HG03066 (cell line): ENCODE results near the gene ST3GAL6.

ENCODE experiments used
- ATAC-seq: cut with Tn5 transposase; IDR thresholded peaks from one replicate; pipeline ENCODE4 v1.9.1; 2021; ENCODE audit warnings: low read depth; ENCODE audit not compliant: unreplicated experiment

The ST3GAL6 gene

DNA sequence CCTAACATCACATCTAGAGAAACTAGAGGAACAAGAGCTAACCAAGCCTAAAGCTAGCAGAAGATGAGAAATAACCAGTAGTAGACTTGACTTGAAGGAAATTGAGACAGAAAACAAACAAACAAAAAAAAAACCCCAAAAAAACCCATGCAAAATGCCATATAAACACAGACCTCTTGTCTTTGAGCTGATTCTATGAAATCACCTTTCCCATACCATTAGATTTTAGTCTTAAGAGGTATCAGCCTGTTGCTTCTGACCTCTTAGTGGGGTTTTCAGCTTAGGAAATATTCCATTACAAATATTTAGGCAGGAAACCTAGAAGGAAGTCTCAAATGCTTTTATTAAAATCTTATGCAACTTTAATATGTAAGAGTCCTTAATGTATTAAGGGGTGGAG is 23.9 kb upstream of the ST3GAL6 start:
- no peak for ATAC-seq

DNA sequence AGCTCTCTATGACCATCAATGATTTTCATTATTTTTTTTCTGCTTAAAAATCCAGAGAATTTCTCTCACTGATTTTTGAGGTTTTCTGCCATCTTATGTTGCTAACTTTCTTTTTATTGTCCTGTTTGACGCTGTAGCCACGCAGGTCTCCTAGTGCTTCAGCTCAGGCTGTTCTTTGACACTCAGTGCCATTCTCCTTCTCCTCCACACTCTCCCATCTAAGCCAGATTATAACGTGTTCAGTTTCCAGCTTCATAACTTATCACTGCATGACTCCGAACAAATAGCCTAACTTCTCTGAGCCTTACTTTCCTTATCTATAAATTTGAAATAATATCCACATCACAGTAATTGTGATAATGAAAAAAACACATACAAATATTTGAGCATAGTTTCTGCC is 22.8 kb upstream of the ST3GAL6 start:
- ATAC-seq, result no peak

DNA sequence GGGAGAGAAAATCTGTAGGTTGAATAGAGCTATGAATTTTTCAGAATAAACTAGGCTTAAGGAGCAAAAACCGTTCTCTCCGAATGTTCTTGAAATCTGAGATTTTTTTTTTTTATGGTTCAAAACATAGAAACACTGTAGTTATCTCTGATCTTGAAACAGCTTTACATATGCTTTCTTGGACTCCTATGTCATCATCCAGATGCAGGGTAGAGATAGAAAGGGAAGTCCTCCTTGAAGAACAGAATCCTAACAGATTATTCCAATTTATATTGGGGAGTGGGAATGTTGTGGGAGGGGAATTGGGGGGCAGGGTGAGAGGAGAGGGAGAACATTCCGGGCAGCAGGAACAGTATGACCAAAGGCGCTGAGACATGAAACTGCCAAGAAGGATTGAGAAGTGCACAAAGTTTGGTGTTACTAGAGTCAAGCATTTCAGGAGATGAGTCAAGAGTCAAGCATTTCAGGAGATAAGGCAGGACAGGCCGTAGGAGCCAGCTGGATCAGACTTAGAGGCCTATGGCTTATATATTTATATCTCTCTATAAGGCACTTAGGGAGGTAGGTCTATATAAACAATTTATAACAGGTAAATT is 21.9 kb upstream of the ST3GAL6 start:
- ATAC-seq, result no peak

DNA sequence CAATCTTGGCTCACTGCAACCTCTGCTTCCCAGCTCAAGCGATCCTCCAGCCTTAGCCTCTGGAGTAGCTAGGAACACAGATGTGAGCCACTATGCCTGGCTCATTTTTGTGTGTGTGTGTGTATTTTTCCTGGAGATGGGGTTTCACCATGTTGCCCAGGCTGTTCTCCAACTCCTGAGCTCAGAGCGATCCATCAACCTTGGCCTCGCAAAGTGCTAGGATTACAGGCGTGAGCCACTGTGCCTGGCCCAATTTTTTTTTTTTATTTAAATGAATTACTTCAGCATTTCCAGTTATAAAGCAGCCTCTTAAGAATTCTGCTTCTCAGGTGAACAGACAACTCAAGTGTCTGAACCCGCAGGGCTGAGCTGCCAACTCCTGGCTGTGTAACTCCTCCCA is 20.1 kb upstream of the ST3GAL6 start:
- no peak for ATAC-seq

DNA sequence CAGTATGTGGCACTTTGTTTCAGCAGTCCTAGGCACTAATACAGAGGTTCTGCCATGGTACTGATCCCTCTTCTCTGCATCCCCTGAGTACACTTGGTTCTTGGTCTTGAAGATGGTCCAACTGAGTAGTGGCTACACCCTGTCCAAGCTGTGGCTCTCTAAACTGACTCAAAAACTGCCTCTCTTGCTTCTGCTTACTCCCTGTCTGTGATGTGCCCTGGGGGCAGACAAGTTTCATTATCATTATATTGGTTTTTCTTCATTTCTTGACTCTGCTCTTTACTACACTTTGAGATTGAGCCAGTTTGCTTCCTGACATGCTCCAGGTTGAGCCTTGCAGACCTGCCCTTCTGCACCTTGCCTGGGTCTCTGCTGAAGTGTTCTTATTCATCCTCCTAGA is 18.9 kb upstream of the ST3GAL6 start:
- ATAC-seq, result no peak

DNA sequence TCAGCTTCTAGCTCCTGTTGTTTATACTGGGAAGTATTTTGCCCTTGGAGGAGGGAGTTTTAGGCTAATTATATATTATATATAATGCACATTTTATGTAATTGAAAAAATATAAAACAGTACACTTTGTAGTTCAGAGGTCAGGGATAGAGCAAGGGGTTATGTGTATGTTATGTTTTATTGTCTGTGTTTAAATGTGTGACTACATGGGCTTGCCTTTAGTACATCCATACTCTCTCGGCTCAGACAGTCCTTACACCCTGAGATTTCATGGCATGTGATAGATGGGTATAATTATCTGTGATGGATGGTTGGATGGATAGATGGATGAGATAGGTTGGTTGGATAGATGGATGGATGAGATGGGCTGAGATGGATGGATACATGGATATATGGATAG is 17.4 kb upstream of the ST3GAL6 start:
- no peak for ATAC-seq

DNA sequence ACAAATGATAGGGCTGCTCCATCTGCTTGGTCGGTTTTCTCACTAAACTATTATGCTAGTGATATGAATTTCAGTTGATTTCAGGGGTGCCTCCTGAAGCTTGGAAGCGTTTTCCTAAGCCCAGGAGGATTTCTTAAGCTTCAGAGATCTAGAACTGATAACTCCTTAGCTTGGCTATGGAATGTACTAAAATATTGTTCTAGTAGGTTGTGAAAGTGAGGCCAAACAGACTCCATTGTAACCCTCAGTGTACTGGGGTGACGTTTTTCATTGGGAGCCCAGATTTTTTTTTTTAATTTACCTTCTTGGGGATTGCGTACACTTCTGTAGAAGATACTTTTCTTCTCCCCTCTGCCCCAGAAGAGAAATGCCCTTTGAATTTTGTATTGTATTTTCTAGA is 17.0 kb upstream of the ST3GAL6 start:
- ATAC-seq, result no peak

DNA sequence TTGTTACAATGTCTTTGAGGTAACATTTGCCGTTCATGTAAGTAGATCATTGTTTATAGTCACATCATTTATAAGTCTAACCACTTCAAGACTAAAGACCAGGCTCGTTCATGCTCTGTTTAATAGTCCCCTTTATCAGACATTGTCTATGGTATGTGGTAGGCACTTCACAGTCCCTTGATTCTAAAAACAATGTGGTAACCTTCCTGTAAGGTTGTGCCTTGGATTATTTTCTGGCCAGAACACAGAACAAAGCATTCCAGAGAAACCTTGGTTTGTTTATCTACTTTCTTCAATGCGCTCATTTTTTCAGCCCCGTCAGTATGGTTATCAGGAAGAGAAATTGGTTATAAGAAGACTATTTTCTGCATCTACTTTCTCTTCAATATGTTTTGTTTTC is 16.3 kb upstream of the ST3GAL6 start:
- ATAC-seq, result no peak

DNA sequence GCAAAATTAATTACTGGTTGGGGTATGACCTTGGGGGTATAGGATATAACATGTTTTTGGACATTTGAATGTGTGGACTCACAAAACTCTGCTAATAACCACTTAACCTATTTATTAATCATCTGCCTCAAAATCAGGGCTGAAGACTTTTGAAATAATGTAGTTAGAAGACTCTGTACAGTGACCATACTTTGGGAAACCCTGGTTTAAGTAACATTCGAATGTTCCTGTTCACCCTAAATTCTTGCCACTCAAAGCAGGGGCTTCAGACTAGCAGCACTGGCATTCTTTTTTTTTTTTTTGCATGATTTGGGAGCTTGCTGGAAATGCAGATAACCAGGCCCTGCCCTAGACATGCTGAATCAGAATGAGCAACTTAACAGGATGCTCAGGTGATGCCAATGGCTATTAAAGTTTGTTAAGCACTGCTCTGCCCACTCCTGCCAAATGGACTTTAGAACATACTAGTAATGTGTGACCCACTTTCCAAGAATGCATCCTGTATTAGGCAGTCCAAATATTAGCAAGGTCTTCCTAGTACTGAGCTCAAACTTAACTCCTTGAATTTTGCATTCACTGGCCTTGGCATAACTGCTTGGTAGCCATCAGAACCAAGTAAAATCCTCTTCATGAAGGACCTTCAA is 12.7 kb upstream of the ST3GAL6 start:
- ATAC-seq, result no peak

DNA sequence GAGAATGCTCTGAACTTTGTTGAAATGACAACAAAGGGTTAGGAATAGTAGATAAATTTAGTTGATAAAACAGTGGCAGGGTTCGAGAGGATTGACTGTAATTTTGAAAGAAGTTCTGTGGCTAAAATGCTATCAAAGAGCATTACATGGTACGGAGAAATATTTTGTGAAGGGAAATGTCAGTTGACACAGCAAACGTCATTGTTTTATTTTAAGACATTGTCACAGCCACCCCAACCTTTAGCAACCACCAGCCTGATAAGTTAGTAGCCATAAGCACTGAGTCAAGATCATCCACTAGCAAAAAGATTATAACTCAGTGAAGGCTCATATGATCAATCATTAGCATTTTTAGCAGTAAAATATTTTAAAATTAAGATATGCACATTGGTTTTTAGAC is 8.7 kb upstream of the ST3GAL6 start:
- no peak for ATAC-seq

DNA sequence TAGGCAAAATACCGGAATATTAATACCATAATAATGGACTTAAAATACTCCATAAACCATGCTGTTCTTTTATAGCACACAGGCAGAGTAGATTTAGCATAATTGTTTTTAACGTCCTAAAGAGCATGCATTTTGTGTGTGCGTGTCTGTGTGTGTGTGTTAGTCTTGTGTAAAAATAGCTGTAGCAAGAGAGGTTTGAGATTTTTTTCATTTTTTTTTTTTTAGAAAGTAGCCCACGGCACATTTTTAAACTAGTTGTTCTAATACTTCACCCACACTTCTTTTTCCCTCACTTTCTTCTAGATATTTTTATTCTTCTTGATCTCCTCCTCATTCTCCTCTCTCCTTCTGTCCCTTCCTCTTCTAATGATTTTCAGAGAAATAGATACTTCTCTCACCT is 7.5 kb upstream of the ST3GAL6 start:
- no peak for ATAC-seq

DNA sequence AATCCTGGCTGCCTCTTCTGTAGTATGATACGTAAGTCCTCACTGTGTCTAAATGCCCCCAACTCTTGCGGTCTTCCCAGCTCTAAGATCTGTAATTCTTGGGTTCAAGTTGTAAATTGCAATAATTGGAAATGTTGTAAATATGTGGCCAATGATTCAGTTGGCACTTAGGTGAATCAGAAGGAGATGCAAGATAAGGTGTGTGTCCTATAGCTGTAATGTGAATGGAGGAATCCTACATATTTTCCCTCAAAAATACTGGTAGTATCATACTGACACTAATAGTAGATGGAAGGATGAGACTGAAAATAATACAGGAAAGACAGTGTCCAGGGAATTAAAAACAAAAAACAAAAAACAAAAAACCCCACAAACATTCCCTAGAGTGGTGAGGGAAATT is 3.5 kb upstream of the ST3GAL6 start:
- no peak for ATAC-seq

DNA sequence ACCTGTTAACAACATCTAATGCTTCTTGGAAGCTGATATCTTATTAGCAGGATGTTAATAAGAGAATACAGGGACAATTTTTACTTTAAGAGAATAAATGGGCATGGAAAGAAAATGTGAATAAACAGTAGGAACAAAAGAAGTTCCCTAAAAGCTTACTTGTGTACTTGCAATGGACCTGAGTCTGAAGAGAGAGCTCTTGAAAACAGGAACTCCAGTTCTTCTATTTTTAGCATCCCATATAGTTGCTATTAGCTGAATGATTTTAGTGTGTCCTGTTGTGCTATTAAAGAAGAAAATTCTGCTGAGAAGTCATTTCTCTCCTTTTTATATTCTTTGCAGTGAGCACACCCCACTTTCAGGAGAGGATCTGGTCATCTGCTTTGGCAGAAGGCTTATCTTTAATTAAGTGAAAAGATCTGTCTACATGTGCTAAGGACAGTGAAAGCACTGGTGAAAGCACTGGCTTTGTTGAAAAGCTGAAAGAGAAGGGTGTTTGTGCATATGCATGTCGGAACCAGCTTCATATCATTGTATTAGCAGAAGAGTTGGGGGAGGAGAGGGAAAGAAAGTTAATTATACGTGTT is 1.4 kb upstream of the ST3GAL6 start:
- ATAC-seq, result no peak

DNA sequence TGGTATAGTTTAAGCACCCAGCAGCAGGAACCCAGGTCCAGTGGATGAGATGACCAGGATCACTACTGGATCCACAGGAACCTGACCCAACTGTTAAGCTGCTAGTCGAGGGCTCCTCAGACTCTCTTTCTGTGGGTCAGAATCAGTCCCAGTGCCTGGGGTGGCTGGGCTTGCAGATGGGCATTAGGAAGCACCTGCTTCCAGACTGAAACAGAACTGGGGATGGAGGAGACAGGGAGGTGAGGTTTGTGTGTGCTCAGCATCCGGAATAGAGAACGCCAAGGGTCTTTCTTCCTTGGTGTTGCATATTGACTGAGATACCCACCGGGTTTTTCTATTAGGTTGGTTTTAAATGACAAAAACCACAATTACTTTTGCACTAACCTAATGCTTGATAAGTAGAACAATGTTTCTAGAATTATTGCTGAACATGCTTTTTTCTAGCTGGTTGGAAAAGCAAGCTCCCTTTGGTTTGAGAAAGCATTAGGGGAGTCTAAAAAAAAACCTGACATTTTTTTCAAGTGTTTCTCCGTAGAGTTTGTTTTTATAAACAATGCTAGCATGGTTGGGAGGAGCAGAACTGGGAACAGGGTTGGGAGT is 779 bp downstream of the ST3GAL6 start:
- ATAC-seq, result no peak

DNA sequence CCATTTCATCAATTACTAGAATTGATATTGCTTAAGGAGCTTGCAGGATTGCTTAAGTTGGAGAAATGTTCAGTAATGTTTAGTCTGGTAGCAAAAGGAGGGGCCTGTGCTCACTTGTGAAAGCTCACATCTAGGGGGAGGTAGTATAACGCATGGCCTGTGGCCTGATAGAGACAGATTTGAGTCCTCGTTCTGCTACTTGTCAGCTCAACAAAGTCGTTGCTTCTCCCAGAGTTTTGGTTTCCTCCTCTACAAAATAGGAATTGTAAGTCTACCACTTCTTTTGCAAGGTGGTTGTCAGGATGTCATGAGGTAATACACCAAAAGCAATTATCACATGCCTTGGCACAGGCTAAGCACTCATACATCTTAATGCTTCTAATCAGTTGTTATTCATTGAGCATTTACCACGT is 1.3 kb downstream of the ST3GAL6 start:
- no peak for ATAC-seq

DNA sequence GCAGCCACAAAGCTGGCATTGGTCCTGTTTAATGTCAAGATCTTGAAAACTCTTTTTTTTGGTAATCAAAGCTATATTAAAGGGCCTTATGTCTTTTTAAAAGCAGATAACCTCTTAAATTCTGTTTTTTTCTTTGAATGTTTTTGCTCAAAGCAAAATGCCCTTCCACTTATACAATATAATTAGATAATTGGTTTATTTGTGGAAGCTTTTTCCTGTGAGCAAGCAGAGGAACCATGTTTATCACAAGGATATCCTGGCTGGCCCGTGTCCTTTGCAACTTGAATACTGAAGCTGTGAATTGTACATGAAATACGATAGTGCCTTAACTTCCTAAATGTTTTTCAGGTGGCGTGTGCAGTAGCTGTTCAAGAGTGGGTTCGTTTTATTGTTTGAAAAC is 2.6 kb downstream of the ST3GAL6 start:
- ATAC-seq, result no peak

DNA sequence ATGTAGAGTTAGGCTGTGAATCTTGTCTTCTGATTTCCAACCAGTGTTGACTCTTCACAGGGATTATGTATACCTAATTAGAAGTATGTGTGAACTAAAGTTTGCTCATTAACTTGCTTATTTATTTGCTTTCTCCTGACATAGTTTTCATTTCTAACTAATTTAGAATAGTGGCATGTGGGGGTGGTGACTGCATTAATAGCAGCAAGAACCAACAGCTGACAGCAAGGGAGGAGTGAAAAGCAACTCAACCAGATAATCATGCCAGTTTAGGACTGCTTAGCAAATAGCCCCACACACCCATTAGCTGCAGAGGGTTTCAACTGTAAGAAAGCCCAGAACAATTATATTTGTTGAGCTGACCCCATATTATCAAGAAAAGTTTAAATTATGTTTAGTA is 3.8 kb downstream of the ST3GAL6 start:
- ATAC-seq, result no peak

DNA sequence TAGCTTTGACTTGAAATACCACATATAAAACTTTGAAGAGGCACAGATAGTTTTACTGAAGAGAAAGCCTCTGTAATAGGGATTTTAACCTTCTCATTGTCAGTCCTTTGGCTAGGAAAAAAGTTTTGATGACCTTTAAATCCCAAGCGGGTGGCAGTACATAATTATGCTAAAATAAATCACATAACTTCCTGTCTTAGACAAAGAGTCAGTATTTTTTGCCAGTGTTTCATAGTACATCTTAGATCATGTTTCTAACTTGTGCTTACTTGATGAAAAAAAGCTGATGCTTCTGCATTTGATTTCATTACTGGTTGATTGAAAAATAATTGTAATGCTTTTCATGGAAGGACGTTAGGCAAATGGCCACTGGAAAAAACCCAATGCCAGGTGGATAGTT is 5.8 kb downstream of the ST3GAL6 start:
- ATAC-seq, result no peak

DNA sequence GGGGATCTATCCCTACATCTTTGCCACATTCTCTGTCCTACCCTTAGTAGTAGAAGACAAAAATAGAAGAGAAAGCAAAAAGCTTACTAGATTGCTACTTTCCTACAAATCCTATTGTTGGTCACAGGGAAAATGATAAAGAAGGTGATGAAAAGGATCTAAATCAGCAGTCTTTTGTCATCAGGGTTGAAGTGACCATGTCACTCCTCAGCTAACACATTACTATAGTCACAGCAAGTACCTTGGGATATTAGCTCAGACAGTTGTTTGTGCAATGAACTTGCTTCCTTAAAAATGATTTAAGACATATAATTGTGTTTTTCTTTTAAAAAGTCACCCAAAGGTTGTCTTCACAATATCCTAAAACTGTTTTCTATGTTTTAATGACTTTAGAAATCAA is 6.3 kb downstream of the ST3GAL6 start:
- ATAC-seq, result no peak

DNA sequence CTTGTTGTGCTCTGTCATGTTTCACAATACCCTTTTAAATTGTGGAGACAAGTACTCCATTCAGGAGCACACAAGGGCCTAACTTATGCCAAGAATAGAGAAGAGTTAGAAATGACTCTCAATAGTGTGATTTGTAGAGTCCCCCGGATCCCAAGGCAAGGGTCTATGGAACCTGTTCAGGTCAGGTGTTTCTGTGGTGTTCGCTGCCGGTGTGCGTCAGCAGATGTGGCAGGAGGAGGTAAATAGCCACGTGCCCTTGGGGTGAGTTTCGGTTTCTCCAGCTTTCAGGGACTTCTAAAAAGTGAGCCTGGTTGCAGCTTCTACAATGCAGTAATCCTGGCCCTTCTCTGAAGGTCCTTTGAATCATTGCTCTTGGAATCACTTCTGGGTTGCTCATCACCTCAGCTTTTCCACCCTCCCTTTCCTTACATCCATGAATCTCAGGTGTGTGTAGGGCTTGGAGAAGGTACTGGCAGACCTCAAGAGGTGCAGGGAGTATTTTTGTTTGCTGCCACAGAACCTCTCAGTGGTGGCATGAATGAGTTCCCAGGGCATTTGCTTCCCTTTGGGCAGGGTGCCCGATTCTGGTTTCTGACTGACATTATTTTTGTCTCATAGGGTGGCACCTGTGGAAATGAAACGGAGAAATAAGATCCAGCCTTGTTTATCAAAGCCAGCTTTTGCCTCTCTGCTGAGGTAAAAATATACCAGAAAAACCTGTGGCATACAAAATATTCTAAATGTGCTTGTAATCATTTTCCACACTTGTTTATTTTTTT is 7.3 kb downstream of the ST3GAL6 start:
- peak; percentile 62 for ATAC-seq

DNA sequence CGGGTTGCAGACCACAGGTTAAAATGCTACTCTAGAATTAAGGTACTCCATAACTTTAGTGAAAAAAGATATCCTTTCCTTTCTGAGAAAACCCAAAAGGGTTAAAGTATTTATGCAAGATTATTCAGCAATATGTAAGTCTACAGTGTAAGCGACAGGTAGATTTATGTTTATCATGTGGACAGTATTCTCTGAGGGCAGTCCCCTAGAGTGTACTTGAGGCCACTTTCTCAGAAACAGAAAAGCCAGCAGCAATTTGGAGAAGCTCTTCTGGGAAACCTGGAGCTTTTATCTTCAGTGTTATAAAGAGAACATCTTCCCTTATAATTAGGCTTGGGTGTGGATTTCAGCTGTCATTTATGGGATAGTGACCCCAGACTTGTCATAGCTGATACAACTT is 8.9 kb downstream of the ST3GAL6 start:
- no peak for ATAC-seq
